WERI-Rb-1 (cell line): ENCODE data around the gene GNG7.
"Not testable (repeated sequence)": the region's sequence is repeated elsewhere in the genome, so short reads cannot be mapped to it uniquely, and the experiment has no call there.

Source experiments
- DNase-seq: peaks from one replicate; pipeline ENCODE4 v3.0.0-alpha.2; 2020
- H3K27ac ChIP-seq: fragments of 250-450 bp; sonication (Bioruptor Pico); 2 replicates; pipeline ENCODE4 v1.5.1; 2020; ENCODE audit warnings: mild to moderate bottlenecking, moderate library complexity
- H3K27me3 ChIP-seq: fragments of 250-450 bp; sonication (Bioruptor Pico); 2 replicates; pipeline ENCODE4 v1.5.1; 2021; ENCODE audit warnings: mild to moderate bottlenecking, low read depth, moderate library complexity; ENCODE audit not compliant: insufficient read depth, severe bottlenecking
- H3K36me3 ChIP-seq: fragments of 250-450 bp; sonication (Bioruptor Pico); 2 replicates; pipeline ENCODE4 v1.5.1; 2020; ENCODE audit warnings: mild to moderate bottlenecking, moderate library complexity
- H3K4me3 ChIP-seq: 2 replicates; pipeline ENCODE4 v1.5.1; 2011; ENCODE audit warnings: low read depth, mild to moderate bottlenecking, control low read depth, low read length
- H3K9me3 ChIP-seq: fragments of 250-450 bp; sonication (Bioruptor Pico); 2 replicates; pipeline ENCODE4 v1.5.1; 2021; ENCODE audit warnings: mild to moderate bottlenecking, moderate library complexity; ENCODE audit not compliant: severe bottlenecking
- TF ChIP-seq, protein P1 (sequence below): IDR thresholded peaks from 2 replicates; pipeline ENCODE4 v1.5.1; 2011; ENCODE audit warnings: low read depth, mild to moderate bottlenecking, control low read depth, inconsistent platforms, low read length

The GNG7 gene

DNA sequence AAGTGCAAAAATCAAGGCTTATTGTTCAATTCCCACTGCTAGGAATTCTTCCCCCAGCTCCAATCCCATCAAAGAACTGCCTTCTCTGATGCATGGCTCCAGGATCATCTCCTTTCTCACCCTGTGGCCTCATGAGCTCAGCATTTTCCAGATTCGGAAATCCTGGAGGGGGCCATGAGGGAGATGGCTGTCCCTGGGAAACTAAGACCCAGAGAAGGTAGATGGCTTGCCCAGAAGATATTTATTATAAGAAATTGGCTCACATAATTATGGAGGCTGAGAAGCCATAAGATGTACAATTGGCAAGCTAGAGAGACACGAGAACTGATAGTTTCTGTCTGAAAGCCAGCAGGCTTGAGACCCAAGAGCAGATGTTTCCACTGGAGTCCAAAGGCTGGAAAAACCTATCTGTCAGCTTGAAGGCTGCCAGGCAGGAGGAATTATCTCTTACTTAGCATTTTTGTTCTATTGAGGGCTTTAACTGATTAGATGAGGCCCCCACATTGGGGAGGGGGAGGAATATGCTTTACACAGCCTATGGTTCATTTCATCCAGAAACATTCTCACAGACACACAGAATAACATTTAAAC lies 168.0 kb downstream of the GNG7 start:
- TF ChIP-seq, protein P1, sequence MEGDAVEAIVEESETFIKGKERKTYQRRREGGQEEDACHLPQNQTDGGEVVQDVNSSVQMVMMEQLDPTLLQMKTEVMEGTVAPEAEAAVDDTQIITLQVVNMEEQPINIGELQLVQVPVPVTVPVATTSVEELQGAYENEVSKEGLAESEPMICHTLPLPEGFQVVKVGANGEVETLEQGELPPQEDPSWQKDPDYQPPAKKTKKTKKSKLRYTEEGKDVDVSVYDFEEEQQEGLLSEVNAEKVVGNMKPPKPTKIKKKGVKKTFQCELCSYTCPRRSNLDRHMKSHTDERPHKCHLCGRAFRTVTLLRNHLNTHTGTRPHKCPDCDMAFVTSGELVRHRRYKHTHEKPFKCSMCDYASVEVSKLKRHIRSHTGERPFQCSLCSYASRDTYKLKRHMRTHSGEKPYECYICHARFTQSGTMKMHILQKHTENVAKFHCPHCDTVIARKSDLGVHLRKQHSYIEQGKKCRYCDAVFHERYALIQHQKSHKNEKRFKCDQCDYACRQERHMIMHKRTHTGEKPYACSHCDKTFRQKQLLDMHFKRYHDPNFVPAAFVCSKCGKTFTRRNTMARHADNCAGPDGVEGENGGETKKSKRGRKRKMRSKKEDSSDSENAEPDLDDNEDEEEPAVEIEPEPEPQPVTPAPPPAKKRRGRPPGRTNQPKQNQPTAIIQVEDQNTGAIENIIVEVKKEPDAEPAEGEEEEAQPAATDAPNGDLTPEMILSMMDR: no peak
- Histone ChIP-seq H3K27ac (no peak overlapping the region), H3K27me3 (no peaks in the 10 kb centered on the region), H3K9me3 (peaks cover 17% of the 10 kb centered on the region), H3K36me3 (no peaks in the 10 kb centered on the region), H3K4me3 (no peak overlapping the region)
- DNase-seq: no peak

DNA sequence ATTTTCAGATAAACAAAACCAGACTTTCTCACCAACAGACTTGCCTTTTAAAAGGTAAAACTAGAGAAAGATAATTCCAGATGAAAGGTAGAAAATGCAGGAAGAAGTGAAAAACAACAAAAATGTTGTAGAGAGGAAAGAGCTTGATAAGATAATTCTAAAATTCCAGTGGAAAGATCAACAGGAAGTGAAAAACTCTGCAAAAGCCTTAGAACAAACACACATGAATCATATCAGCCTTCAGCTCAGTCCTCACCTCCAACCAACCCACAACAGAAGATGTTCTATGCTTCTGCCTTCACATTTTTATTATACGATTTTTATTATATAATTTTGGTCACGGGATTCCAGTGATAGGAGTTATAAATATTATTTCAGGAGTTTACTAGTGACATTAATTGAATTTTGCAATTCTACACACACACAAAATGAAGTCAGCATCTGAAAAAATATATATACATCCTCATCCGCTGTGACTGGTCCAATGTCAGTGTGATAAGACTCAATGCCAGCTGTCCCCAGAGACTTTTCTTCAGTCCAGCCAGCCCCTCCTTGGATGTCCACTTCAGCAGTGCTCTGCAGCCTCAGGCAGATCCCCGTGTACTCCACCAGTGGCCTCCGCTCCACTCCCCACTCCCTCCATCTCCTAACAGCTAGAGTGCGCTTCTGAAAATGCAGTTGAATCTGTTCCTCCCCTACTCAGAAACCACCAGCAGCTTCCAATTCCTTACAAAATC lies 168.6 kb downstream of the GNG7 start:
- no peak for DNase-seq
- Histone ChIP-seq H3K36me3 (no peaks in the 10 kb centered on the region), H3K9me3 (peaks cover 17% of the 10 kb centered on the region), H3K27me3 (no peaks in the 10 kb centered on the region), H3K4me3 (no peak overlapping the region), H3K27ac (no peak overlapping the region)
- TF ChIP-seq, protein P1: no peak

DNA sequence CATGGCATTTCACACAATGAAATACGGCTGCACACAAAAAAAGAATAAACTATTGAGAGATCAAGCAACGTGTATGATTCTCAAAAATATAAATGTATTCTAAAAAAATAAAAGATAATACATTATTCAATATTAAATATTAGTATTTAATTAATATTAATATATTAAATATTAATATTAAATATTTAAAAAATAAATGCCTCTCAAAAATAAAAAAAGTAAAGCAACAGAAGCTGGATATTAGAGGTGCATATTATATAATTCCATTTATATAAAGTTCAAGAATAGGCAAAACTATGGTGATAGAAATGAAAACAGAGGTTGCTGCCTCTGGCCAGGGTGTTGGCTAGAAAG lies 169.4 kb downstream of the GNG7 start:
- TF ChIP-seq, protein P1: no peak
- peaks cover 17% of the 10 kb centered on the region for H3K9me3 ChIP-seq
- H3K36me3 ChIP-seq: no peaks in the 10 kb centered on the region
- no peak overlapping the region for H3K27ac ChIP-seq
- no peak for DNase-seq
- no peaks in the 10 kb centered on the region for H3K27me3 ChIP-seq
- no peak overlapping the region for H3K4me3 ChIP-seq

DNA sequence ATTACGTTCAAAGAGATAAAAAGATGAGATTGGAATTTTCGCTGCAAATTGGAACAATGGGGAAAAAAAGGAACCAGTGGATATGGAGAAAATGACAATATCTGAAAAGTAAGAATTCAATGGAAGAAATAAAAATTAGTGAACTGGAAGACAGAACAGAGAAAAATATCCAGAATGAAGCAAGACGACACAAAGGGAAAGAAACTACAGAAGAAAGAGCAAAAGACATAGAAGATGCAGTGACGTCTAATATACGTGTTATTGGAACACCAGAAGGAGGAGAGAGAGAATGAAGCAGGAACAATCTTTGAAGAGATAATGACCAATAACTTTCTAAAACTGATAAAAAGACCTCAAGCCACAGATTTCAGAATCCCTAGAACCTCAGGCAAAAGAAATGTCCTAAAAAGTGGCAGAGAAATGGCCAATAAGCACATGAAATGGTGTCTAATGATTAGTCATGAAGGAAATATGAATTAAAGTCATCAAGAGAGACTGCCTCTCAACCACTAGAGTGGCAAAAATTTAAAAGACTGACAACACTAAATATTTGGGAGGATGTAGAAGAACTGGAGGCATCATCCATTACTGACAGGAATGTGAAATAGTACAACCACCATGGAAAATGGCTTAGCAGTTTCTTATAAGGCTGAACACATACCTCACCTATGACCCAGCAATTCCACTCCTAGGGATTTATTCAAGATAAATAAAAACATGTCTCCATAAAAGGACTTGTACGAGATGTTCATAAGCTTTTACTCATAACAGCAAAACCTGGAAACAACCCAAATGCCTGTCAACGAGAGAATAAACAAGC lies 170.0 kb downstream of the GNG7 start:
- Histone ChIP-seq H3K4me3 (no peak overlapping the region), H3K9me3 (peaks cover 17% of the 10 kb centered on the region), H3K27ac (no peak overlapping the region), H3K36me3 (no peaks in the 10 kb centered on the region), H3K27me3 (no peaks in the 10 kb centered on the region)
- TF ChIP-seq, protein P1: no peak
- no peak for DNase-seq

DNA sequence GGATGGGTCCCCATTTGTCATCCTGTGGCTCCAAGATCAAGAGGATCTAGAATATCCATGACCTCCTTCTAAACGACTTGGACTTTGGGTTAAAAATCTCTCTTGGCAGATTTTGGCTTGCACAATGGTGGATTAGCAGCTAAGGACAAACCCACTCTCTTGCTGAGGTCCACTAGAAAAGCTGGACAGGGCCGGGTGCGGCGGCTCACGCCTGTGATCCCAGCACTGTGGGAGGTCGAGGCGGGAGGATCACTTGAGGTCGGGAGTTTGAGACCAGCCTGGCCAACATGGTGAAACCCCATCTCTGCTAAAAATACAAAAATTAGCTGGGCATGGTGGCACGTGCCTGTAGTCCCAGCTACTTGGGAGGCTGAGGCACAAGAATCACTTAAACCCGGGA lies 172.6 kb downstream of the GNG7 start:
- not testable (repeated sequence) for H3K27ac ChIP-seq, DNase-seq, H3K27me3 ChIP-seq, H3K36me3 ChIP-seq, H3K4me3 ChIP-seq
- H3K9me3 ChIP-seq: peaks cover 17% of the 10 kb centered on the region

DNA sequence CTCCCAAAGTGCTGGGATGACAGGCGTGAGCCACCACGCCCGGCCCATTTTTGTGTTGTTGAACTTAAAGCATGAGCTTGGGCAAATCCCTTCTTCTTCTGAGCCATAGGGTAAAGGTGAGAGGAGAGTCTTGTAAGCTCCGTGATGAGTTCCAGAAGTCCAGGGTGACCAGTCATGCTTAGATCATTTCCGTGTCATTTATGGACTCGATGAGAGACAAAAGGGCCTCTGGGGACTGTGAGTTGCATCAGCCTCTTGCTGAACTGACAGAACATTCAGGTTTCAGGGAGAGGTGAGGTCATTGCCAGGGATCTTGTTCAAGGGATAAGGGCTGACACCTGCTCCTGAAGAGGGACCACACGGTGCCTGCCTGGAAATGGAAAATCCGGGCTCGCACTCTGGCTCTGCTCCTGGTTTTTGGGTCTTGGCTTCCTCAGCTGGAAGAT lies 173.0 kb downstream of the GNG7 start:
- no peak overlapping the region for H3K4me3 ChIP-seq
- H3K27me3 ChIP-seq: no peaks in the 10 kb centered on the region
- no peaks in the 10 kb centered on the region for H3K36me3 ChIP-seq
- no peak for DNase-seq
- TF ChIP-seq, protein P1: no peak
- H3K9me3 ChIP-seq: peaks cover 12% of the 10 kb centered on the region
- no peak overlapping the region for H3K27ac ChIP-seq
